ENCODE data around the gene RBM33.

GRCh38 chr7:155751409-155751808 is 106.9 kb downstream of the RBM33 start:
- TF ChIP-seq CTCF (IDR thresholded peaks at IDR 0.05; ENCODE audit: borderline replicate concordance, extremely low read depth, low read length, poor library complexity, severe bottlenecking) (no peak), EZH2 (IDR thresholded peaks at IDR 0.05; ENCODE audit: borderline replicate concordance, low read depth, low read length, severe bottlenecking) (no peak)
